HL-60/S4 (cell line): ENCODE measurements around the gene EPB41L3.
"Not testable (repeated sequence)": the region's sequence is repeated elsewhere in the genome, so short reads cannot be mapped to it uniquely, and the experiment has no call there.

Experiments used
- in situ Hi-C: fragments of 300-500 bp; cut with MboI; formaldehyde crosslinking; loops from 2 replicates; pipeline ENCODE4 v1.14.3; 2022; ENCODE audit warnings: low sequenced_read_pairs

The EPB41L3 gene

GRCh38 chr18:5500158-5500939 is 43.4 kb downstream of the EPB41L3 start:
- in situ Hi-C loops = no loop called here

- in situ Hi-C loops = no loop called here
Measured at GRCh38 chr18:5498452-5498851, 45.3 kb downstream of the EPB41L3 start.

GRCh38 chr18:5496305-5496704 is 47.5 kb downstream of the EPB41L3 start:
- in situ Hi-C loops = no loop called here

- in situ Hi-C loops = no loop called here
Measured at GRCh38 chr18:5490753-5491480, 52.9 kb downstream of the EPB41L3 start.

- in situ Hi-C loops = no loop called here
Measured at GRCh38 chr18:5488844-5489243, 55.0 kb downstream of the EPB41L3 start.

- in situ Hi-C loops = not testable (repeated sequence)
Measured at GRCh38 chr18:5488044-5488443, 55.8 kb downstream of the EPB41L3 start.

GRCh38 chr18:5484526-5484925 is 59.3 kb downstream of the EPB41L3 start:
- in situ Hi-C loops = no loop called here

GRCh38 chr18:5481621-5482020 is 62.2 kb downstream of the EPB41L3 start:
- in situ Hi-C loops = no loop called here

GRCh38 chr18:5478261-5478660 is 65.5 kb downstream of the EPB41L3 start:
- in situ Hi-C loops = no loop called here

GRCh38 chr18:5476961-5477800 is 66.6 kb downstream of the EPB41L3 start:
- in situ Hi-C loops = no loop called here

- in situ Hi-C loops = no loop called here
Measured at GRCh38 chr18:5475267-5475666, 68.5 kb downstream of the EPB41L3 start.

GRCh38 chr18:5469340-5469739 is 74.5 kb downstream of the EPB41L3 start:
- in situ Hi-C loops = no loop called here

- in situ Hi-C loops = no loop called here
Measured at GRCh38 chr18:5468394-5468793, 75.4 kb downstream of the EPB41L3 start.

GRCh38 chr18:5467671-5468070 is 76.1 kb downstream of the EPB41L3 start:
- in situ Hi-C loops = no loop called here

GRCh38 chr18:5466256-5466655 is 77.5 kb downstream of the EPB41L3 start:
- in situ Hi-C loops = no loop called here

GRCh38 chr18:5464251-5464650 is 79.5 kb downstream of the EPB41L3 start:
- in situ Hi-C loops = no loop called here

GRCh38 chr18:5463831-5464230 is 80.0 kb downstream of the EPB41L3 start:
- in situ Hi-C loops = no loop called here

GRCh38 chr18:5463390-5463789 is 80.4 kb downstream of the EPB41L3 start:
- in situ Hi-C loops = no loop called here

- in situ Hi-C loops = no loop called here
Measured at GRCh38 chr18:5462227-5462626, 81.6 kb downstream of the EPB41L3 start.

GRCh38 chr18:5461041-5461440 is 82.8 kb downstream of the EPB41L3 start:
- in situ Hi-C loops = no loop called here

- in situ Hi-C loops = no loop called here
Measured at GRCh38 chr18:5457462-5457957, 86.3 kb downstream of the EPB41L3 start.
